Limb (tissue), 2 donors: ENCODE results near the gene SCARF2.
A peak's percentile ranks its signal among the peaks of the same experiment; 100 is the strongest.
"Not testable (repeated sequence)": the region's sequence is repeated elsewhere in the genome, so short reads cannot be mapped to it uniquely, and the experiment has no call there.

ENCODE experiments used
- DNase-seq, 2 donors: peaks; one replicate each; pipeline ENCODE4 v3.0.0-alpha.2; 2016; ENCODE audit errors: extremely low spot score in 2 of 2

Gene SCARF2

GRCh38 chr22:20395181-20395906, 42.3 kb downstream of the SCARF2 start:
- no peak for DNase-seq

- DNase-seq = peak; percentile 91 to 95
These were observed 43.7 kb downstream of the SCARF2 start, which contains the start of gene ZNF74 for GRCh38 chr22:20393705-20394476. ZNF74 (plus strand) TSS chr22:20394151; CDS start chr22:20394629, 478 bp downstream.

- DNase-seq = no peak
These were observed 44.5 kb downstream of the SCARF2 start for GRCh38 chr22:20392983-20393704.

- not testable (repeated sequence) for DNase-seq
These were observed 45.2 kb downstream of the SCARF2 start for GRCh38 chr22:20392365-20392881.

GRCh38 chr22:20391222-20391621, 46.4 kb downstream of the SCARF2 start:
- no peak for DNase-seq

- DNase-seq = no peak
These were observed 47.2 kb downstream of the SCARF2 start for GRCh38 chr22:20390394-20390907.

GRCh38 chr22:20389288-20389687, 48.3 kb downstream of the SCARF2 start:
- DNase-seq = no peak

GRCh38 chr22:20388200-20388599, 49.4 kb downstream of the SCARF2 start:
- DNase-seq = no peak

- no peak for DNase-seq
These were observed 50.7 kb downstream of the SCARF2 start for GRCh38 chr22:20386972-20387371.

- no peak for DNase-seq
These were observed 51.3 kb downstream of the SCARF2 start for GRCh38 chr22:20386336-20386735.

- DNase-seq = no peak
These were observed 52.8 kb downstream of the SCARF2 start for GRCh38 chr22:20384865-20385264.

- DNase-seq = no peak
These were observed 53.5 kb downstream of the SCARF2 start for GRCh38 chr22:20384171-20384570.

GRCh38 chr22:20383538-20383937, 54.1 kb downstream of the SCARF2 start:
- no peak for DNase-seq

GRCh38 chr22:20380486-20380885, 57.1 kb downstream of the SCARF2 start:
- no peak for DNase-seq

GRCh38 chr22:20378684-20379083, 58.9 kb downstream of the SCARF2 start:
- DNase-seq = not testable (repeated sequence)

GRCh38 chr22:20378110-20378509, 59.5 kb downstream of the SCARF2 start:
- DNase-seq = no peak

- not testable (repeated sequence) for DNase-seq
These were observed 60.6 kb downstream of the SCARF2 start for GRCh38 chr22:20376983-20377382.

GRCh38 chr22:20376281-20376680, 61.3 kb downstream of the SCARF2 start:
- not testable (repeated sequence) for DNase-seq
